GM12872 (cell line): ENCODE measurements around the gene CCRL2.

Experiments used
- CTCF ChIP-seq: IDR thresholded peaks from 3 replicates; pipeline ENCODE4 v1.5.1; 2011; ENCODE audit warnings: low read depth, mild to moderate bottlenecking, low read length, moderate library complexity; ENCODE audit not compliant: insufficient read depth

CCRL2 gene

DNA sequence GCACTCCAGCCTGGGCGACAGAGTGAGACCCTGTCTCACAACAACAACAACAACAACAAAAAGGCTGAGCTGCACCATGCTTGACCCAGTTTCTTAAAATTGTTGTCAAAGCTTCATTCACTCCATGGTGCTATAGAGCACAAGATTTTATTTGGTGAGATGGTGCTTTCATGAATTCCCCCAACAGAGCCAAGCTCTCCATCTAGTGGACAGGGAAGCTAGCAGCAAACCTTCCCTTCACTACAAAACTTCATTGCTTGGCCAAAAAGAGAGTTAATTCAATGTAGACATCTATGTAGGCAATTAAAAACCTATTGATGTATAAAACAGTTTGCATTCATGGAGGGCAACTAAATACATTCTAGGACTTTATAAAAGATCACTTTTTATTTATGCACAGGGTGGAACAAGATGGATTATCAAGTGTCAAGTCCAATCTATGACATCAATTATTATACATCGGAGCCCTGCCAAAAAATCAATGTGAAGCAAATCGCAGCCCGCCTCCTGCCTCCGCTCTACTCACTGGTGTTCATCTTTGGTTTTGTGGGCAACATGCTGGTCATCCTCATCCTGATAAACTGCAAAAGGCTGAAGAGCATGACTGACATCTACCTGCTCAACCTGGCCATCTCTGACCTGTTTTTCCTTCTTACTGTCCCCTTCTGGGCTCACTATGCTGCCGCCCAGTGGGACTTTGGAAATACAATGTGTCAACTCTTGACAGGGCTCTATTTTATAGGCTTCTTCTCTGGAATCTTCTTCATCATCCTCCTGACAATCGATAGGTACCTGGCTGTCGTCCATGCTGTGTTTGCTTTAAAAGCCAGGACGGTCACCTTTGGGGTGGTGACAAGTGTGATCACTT, 34.3 kb upstream of the CCRL2 start:
- peak; percentile 73 for TF ChIP-seq CTCF

DNA sequence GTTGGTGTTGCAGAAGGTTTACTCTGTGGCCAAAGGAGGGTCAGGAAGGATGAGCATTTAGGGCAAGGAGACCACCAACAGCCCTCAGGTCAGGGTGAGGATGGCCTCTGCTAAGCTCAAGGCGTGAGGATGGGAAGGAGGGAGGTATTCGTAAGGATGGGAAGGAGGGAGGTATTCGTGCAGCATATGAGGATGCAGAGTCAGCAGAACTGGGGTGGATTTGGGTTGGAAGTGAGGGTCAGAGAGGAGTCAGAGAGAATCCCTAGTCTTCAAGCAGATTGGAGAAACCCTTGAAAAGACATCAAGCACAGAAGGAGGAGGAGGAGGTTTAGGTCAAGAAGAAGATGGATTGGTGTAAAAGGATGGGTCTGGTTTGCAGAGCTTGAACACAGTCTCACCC, 32.3 kb upstream of the CCRL2 start:
- no peak for TF ChIP-seq CTCF

DNA sequence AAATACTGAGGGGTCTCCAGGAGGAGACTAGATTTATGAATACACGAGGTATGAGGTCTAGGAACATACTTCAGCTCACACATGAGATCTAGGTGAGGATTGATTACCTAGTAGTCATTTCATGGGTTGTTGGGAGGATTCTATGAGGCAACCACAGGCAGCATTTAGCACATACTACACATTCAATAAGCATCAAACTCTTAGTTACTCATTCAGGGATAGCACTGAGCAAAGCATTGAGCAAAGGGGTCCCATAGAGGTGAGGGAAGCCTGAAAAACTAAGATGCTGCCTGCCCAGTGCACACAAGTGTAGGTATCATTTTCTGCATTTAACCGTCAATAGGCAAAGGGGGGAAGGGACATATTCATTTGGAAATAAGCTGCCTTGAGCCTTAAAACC, 31.8 kb upstream of the CCRL2 start:
- no peak for TF ChIP-seq CTCF

- no peak for TF ChIP-seq CTCF
These were observed 31.2 kb upstream of the CCRL2 start for GRCh38 chr3:46375814-46376213.

DNA sequence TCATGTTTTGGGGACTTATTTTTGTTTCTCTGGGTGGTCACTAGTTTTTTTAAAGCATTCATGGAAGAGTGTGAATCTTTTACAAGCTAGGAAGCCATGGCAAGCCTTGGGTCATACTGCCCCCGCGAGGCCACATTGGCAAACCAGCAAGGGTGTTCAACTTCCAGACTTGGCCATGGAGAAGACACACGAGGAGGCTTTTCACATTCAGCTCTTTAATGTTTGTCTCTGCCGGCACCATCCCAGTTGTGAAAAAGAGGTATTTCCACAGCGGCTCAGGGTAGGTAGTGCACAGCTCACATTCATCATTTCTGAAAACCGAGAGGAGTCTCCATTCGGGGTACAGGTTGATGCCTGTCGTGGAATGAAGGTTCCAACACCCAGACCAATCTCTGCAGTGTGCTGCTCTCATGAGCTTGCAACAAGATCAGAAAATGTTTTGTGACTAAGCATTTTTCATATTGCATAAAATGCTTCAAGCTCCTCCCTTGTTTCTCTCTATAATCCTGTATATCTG, 28.6 kb upstream of the CCRL2 start:
- peak; percentile 86 for TF ChIP-seq CTCF

GRCh38 chr3:46380471-46381221, 26.4 kb upstream of the CCRL2 start:
- TF ChIP-seq CTCF, result no peak

DNA sequence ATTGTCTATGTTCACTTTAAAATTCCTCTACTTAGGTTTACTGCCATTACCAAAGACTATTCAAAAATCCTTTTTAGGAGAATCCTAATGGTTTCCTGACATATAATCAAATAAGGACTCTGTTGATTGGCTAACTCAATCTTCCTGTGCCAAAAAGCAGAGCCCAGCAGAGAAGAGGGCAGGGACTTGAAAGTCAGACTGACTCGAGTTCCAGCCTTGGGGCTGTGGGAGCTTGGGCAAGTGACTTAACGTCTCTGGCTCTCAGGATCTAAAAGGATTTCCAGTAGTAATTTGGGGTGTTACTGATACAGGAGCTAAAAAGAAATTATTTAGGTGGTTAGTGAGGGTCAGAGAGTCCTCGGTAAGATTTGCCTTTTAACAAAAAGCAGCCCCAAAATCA, 25.4 kb upstream of the CCRL2 start:
- TF ChIP-seq CTCF, result no peak
